Progenitor cell of endocrine pancreas (in vitro differentiated cells): ENCODE data around the gene DCAF11. TPM values are rescaled to one million over a fixed set of nuclear protein-coding genes. Genes with fewer than 3 reads are reported as not detected.

ENCODE experiments used
- DNase-seq: peaks from one replicate; pipeline ENCODE4 v3.0.0; 2021; ENCODE audit warnings: low spot score; ENCODE audit not compliant: unreplicated experiment
- H3K27ac Mint-ChIP-seq: 2 replicates; pipeline ENCODE4 v1.8.0; 2021; ENCODE audit warnings: mild to moderate bottlenecking, moderate library complexity, mixed read lengths
- H3K27me3 Mint-ChIP-seq: 2 replicates; pipeline ENCODE4 v1.8.0; 2021; ENCODE audit warnings: mixed read lengths
- H3K36me3 Mint-ChIP-seq: 2 replicates; pipeline ENCODE4 v1.8.0; 2022; ENCODE audit warnings: mixed read lengths; ENCODE audit not compliant: insufficient read depth
- H3K4me1 Mint-ChIP-seq: 2 replicates; pipeline ENCODE4 v1.8.0; 2021; ENCODE audit warnings: low read depth, mixed read lengths
- H3K4me3 Mint-ChIP-seq: 2 replicates; pipeline ENCODE4 v1.8.0; 2021; ENCODE audit warnings: low read depth, mild to moderate bottlenecking, moderate library complexity, mixed read lengths
- H3K9me3 Mint-ChIP-seq: 2 replicates; pipeline ENCODE4 v1.8.0; 2021; ENCODE audit warnings: low read depth, mixed read lengths
- CTCF ChIP-seq: fragments of 200-600 bp; sonication (generic); IDR thresholded peaks from one replicate; pipeline ENCODE4 v1.5.0; 2021; ENCODE audit warnings: antibody characterized with exemption, mild to moderate bottlenecking; ENCODE audit not compliant: unreplicated experiment
- total RNA-seq: library from RNA; stranded (reverse); gene quantifications from 2 replicates; pipeline ENCODE4 v1.2.1, GENCODE V29; 2021

Gene DCAF11
- total RNA-seq, 1 donor from 2014 or later, result 79.7 TPM

GRCh38 chr14:24074625-24075484 lies 39.7 kb upstream of the DCAF11 start:
- no peaks in the 10 kb centered on the region for H3K36me3 Mint-ChIP-seq
- H3K4me3 Mint-ChIP-seq, result no peak overlapping the region
- no peak overlapping the region for H3K27ac Mint-ChIP-seq
- peaks cover 18% of the 10 kb centered on the region for H3K27me3 Mint-ChIP-seq
- H3K4me1 Mint-ChIP-seq, result no peaks in the 10 kb centered on the region
- no peak for TF ChIP-seq CTCF
- no peak for DNase-seq
- no peaks in the 10 kb centered on the region for H3K9me3 Mint-ChIP-seq

DNA sequence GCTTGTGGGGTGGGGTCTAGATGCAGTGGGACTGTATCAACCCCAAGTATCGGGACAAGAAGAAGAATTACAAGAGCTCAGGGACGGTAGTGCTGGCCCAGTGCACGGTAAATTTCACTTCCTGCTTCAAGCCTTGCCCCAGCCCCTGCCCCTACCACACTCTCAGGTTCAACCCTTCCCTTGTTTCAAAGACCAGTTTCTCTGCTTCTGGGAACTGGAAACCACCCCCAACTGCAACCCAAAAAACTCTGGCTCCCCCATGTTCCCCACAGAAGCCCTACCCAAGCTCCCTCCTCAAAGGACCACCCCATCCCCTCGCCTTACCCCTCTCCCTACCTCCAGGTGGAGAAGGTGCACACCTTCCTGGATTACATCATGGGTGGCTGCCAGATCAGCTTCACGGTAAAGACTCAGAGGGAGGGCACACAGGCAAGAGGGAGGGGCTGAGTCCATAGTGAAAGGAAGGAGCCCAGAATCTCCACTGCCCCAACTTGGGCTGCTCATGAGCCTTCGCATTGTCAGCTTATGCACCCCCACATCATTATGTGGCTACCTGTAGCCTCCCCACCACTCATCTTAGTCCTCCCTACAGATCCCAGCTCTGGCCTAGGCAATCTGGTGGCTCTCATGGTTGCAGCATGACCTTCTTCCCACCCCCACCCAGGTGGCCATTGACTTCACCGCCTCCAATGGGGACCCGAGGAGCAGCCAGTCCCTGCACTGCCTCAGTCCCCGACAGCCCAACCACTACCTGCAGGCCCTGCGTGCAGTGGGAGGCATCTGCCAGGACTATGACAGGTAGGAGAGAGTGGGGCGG lies 38.9 kb upstream of the DCAF11 start:
- peaks cover 22% of the 10 kb centered on the region for H3K27me3 Mint-ChIP-seq
- H3K27ac Mint-ChIP-seq, result no peak overlapping the region
- H3K9me3 Mint-ChIP-seq, result no peaks in the 10 kb centered on the region
- no peak overlapping the region for H3K4me3 Mint-ChIP-seq
- DNase-seq, result no peak
- no peaks in the 10 kb centered on the region for H3K36me3 Mint-ChIP-seq
- peaks cover 2% of the 10 kb centered on the region for H3K4me1 Mint-ChIP-seq
- TF ChIP-seq CTCF, result no peak

GRCh38 chr14:24076302-24076601 lies 38.3 kb upstream of the DCAF11 start:
- H3K27me3 Mint-ChIP-seq, result peaks cover 18% of the 10 kb centered on the region

DNA sequence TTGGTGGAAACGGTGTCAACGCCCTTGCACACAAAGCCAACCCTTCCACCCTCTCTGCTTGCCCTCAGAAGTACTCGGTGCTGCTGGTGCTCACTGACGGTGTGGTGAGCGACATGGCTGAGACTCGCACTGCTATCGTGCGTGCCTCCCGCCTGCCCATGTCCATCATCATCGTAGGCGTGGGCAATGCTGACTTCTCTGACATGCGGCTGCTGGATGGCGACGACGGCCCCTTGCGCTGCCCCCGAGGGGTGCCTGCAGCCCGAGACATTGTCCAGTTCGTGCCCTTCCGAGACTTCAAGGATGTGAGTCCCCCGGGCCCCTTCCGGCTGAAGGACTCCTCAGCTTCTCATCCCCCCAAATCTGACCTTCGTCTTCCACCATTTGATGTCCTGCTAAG lies 37.5 kb upstream of the DCAF11 start:
- DNase-seq, result no peak
- Mint-ChIP-seq H3K4me3 (no peak overlapping the region), H3K4me1 (peaks cover 6% of the 10 kb centered on the region), H3K36me3 (no peaks in the 10 kb centered on the region), H3K27me3 (peaks cover 22% of the 10 kb centered on the region), H3K9me3 (no peaks in the 10 kb centered on the region), H3K27ac (no peak overlapping the region)
- no peak for TF ChIP-seq CTCF

More at GRCh38 chr14:24076302-24076601, 38.3 kb upstream of the DCAF11 start:
- H3K36me3 Mint-ChIP-seq, result no peaks in the 10 kb centered on the region
- no peaks in the 10 kb centered on the region for H3K9me3 Mint-ChIP-seq
- no peak overlapping the region for H3K4me3 Mint-ChIP-seq
- H3K4me1 Mint-ChIP-seq, result peaks cover 2% of the 10 kb centered on the region
- H3K27ac Mint-ChIP-seq, result no peak overlapping the region
- TF ChIP-seq CTCF, result no peak
- no peak for DNase-seq

GRCh38 chr14:24078146-24078545 lies 36.4 kb upstream of the DCAF11 start:
- H3K27ac Mint-ChIP-seq, result no peak overlapping the region
- no peak for TF ChIP-seq CTCF
- H3K4me1 Mint-ChIP-seq, result peaks cover 6% of the 10 kb centered on the region
- DNase-seq, result no peak
- no peaks in the 10 kb centered on the region for H3K9me3 Mint-ChIP-seq
- H3K36me3 Mint-ChIP-seq, result no peaks in the 10 kb centered on the region
- H3K27me3 Mint-ChIP-seq, result peaks cover 32% of the 10 kb centered on the region
- H3K4me3 Mint-ChIP-seq, result no peak overlapping the region
